Neutrophil (primary cell): ENCODE data around the gene SFXN5.

Source experiments
- H3K27ac ChIP-seq: fragments of 200-600 bp; sonication (generic); 2 replicates; pipeline ENCODE4 v1.5.1; 2016; ENCODE audit warnings: mild to moderate bottlenecking, moderate library complexity
- H3K27me3 ChIP-seq: fragments of 200-600 bp; sonication (generic); 2 replicates; pipeline ENCODE4 v1.6.0; 2016; ENCODE audit warnings: mild to moderate bottlenecking
- H3K36me3 ChIP-seq: fragments of 200-600 bp; sonication (generic); 2 replicates; pipeline ENCODE4 v1.5.1; 2017
- H3K4me1 ChIP-seq, 2 experiments: fragments of 200-600 bp in 1 of 2; sonication (generic) in 1 of 2; 1 replicate in 1 of 2; 2 replicates in 1 of 2; pipeline versions ENCODE4 v1.5.1 to v1.6.1; 2013 to 2016; ENCODE audit warnings: low read depth in 1 of 2, low read length in 1 of 2, mild to moderate bottlenecking in 1 of 2, moderate library complexity in 1 of 2; ENCODE audit not compliant: control insufficient read depth in 1 of 2, insufficient read depth in 1 of 2
- H3K4me3 ChIP-seq, 2 experiments: fragments of 200-600 bp in 1 of 2; sonication (generic) in 1 of 2; 1 replicate in 1 of 2; 2 replicates in 1 of 2; pipeline ENCODE4 v1.5.1; 2013 to 2016; ENCODE audit warnings: low read depth in 1 of 2, low read length in 1 of 2, mild to moderate bottlenecking in 1 of 2, moderate library complexity in 1 of 2
- H3K9me3 ChIP-seq: fragments of 200-600 bp; sonication (generic); 2 replicates; pipeline ENCODE4 v1.5.1; 2016
- CTCF ChIP-seq: fragments of 200-600 bp; sonication (generic); IDR thresholded peaks from 2 replicates; pipeline ENCODE4 v1.5.1; 2016; ENCODE audit warnings: antibody characterized with exemption

The SFXN5 gene

GRCh38 chr2:72965016-72965415, 106.5 kb downstream of the SFXN5 start:
- H3K36me3 ChIP-seq, result peaks cover 90% of the 10 kb centered on the region
- H3K27ac ChIP-seq, result no peak overlapping the region
- no peaks in the 10 kb centered on the region for H3K27me3 ChIP-seq
- no peaks in the 10 kb centered on the region for H3K9me3 ChIP-seq
- no peak for TF ChIP-seq CTCF
- H3K4me3 ChIP-seq, result no peak overlapping the region
- peaks cover 12% of the 10 kb centered on the region in 2 experiments for H3K4me1 ChIP-seq

GRCh38 chr2:72964146-72964525, 107.4 kb downstream of the SFXN5 start:
- H3K27me3 ChIP-seq, result no peaks in the 10 kb centered on the region
- H3K4me1 ChIP-seq, result peaks cover 12% of the 10 kb centered on the region in 2 experiments
- H3K9me3 ChIP-seq, result no peaks in the 10 kb centered on the region
- TF ChIP-seq CTCF, result no peak
- H3K27ac ChIP-seq, result no peak overlapping the region
- peaks cover 92% of the 10 kb centered on the region for H3K36me3 ChIP-seq
- no peak overlapping the region for H3K4me3 ChIP-seq

- H3K9me3 ChIP-seq, result no peaks in the 10 kb centered on the region
- no peaks in the 10 kb centered on the region for H3K27me3 ChIP-seq
- no peak for TF ChIP-seq CTCF
- H3K4me3 ChIP-seq, result no peak overlapping the region
- H3K27ac ChIP-seq, result no peak overlapping the region
- H3K36me3 ChIP-seq, result peaks cover 93% of the 10 kb centered on the region
- H3K4me1 ChIP-seq, result peaks cover 12% of the 10 kb centered on the region in 2 experiments
These were observed 107.9 kb downstream of the SFXN5 start for GRCh38 chr2:72963423-72964145.

GRCh38 chr2:72962911-72963310, 108.6 kb downstream of the SFXN5 start:
- Histone ChIP-seq H3K4me3 (no peak overlapping the region), H3K27ac (no peak overlapping the region), H3K4me1 (peaks cover 12% of the 10 kb centered on the region in 2 experiments), H3K36me3 (peaks cover 95% of the 10 kb centered on the region), H3K27me3 (no peaks in the 10 kb centered on the region), H3K9me3 (no peaks in the 10 kb centered on the region)
- no peak for TF ChIP-seq CTCF

GRCh38 chr2:72961853-72962468, 109.6 kb downstream of the SFXN5 start:
- no peak for TF ChIP-seq CTCF
- no peak overlapping the region for H3K4me3 ChIP-seq
- H3K27me3 ChIP-seq, result no peaks in the 10 kb centered on the region
- H3K27ac ChIP-seq, result no peak overlapping the region
- H3K4me1 ChIP-seq, result peaks cover 12% of the 10 kb centered on the region in 2 experiments
- peaks cover 93% of the 10 kb centered on the region for H3K36me3 ChIP-seq
- no peaks in the 10 kb centered on the region for H3K9me3 ChIP-seq
